NCI-H2029 treated with DMSO at 0.1 percent for 48 hours (cell line): ENCODE data around the gene PGM5.
"Not testable (repeated sequence)": the region's sequence is repeated elsewhere in the genome, so short reads cannot be mapped to it uniquely, and the experiment has no call there.

Experiments used
- DNase-seq: peaks from one replicate; lab custom pipeline; 2025; lab: John Stamatoyannopoulos, UW

The PGM5 gene

GRCh38 chr9:68356380-68357118 lies at the start of gene PGM5:
Gene PGM5 (plus strand): TSS chr9:68356611. CDS start chr9:68357128, 517 bp downstream.
- not testable (repeated sequence) for DNase-seq

- not testable (repeated sequence) for DNase-seq
Observed at GRCh38 chr9:68307127-68307526, 49.3 kb upstream of the PGM5 start.

GRCh38 chr9:68307654-68308053 lies 48.8 kb upstream of the PGM5 start:
- not testable (repeated sequence) for DNase-seq

GRCh38 chr9:68311208-68311607 lies 45.2 kb upstream of the PGM5 start:
- DNase-seq, result not testable (repeated sequence)

GRCh38 chr9:68318209-68318608 lies 38.2 kb upstream of the PGM5 start:
- DNase-seq, result not testable (repeated sequence)

- DNase-seq, result not testable (repeated sequence)
Observed at GRCh38 chr9:68323749-68324148, 32.7 kb upstream of the PGM5 start.

GRCh38 chr9:68324518-68324917 lies 31.9 kb upstream of the PGM5 start:
- not testable (repeated sequence) for DNase-seq

GRCh38 chr9:68329106-68329505 lies 27.3 kb upstream of the PGM5 start:
- DNase-seq, result not testable (repeated sequence)

GRCh38 chr9:68330531-68331173 lies 25.8 kb upstream of the PGM5 start:
- DNase-seq, result not testable (repeated sequence)

- DNase-seq, result not testable (repeated sequence)
Observed at GRCh38 chr9:68332122-68332521, 24.3 kb upstream of the PGM5 start.

GRCh38 chr9:68335935-68336334 lies 20.5 kb upstream of the PGM5 start:
- not testable (repeated sequence) for DNase-seq

GRCh38 chr9:68336639-68337339 lies 19.6 kb upstream of the PGM5 start:
- DNase-seq, result not testable (repeated sequence)

- not testable (repeated sequence) for DNase-seq
Observed at GRCh38 chr9:68338000-68338399, 18.4 kb upstream of the PGM5 start.

GRCh38 chr9:68342265-68343025 lies 14.0 kb upstream of the PGM5 start:
- not testable (repeated sequence) for DNase-seq

GRCh38 chr9:68343242-68343641 lies 13.2 kb upstream of the PGM5 start:
- not testable (repeated sequence) for DNase-seq

- not testable (repeated sequence) for DNase-seq
Observed at GRCh38 chr9:68343992-68344391, 12.4 kb upstream of the PGM5 start.

GRCh38 chr9:68351689-68352088 lies 4.7 kb upstream of the PGM5 start:
- not testable (repeated sequence) for DNase-seq

GRCh38 chr9:68355993-68356379 lies 425 bp upstream of the PGM5 start:
- not testable (repeated sequence) for DNase-seq

GRCh38 chr9:68357119-68357714 lies 806 bp downstream of the PGM5 start:
- DNase-seq, result not testable (repeated sequence)

- not testable (repeated sequence) for DNase-seq
Observed at GRCh38 chr9:68366933-68367547, 10.6 kb downstream of the PGM5 start.

GRCh38 chr9:68375789-68376188 lies 19.4 kb downstream of the PGM5 start:
- not testable (repeated sequence) for DNase-seq
